ENCODE data around the gene ADAMTS18.

Gene ADAMTS18

DNA sequence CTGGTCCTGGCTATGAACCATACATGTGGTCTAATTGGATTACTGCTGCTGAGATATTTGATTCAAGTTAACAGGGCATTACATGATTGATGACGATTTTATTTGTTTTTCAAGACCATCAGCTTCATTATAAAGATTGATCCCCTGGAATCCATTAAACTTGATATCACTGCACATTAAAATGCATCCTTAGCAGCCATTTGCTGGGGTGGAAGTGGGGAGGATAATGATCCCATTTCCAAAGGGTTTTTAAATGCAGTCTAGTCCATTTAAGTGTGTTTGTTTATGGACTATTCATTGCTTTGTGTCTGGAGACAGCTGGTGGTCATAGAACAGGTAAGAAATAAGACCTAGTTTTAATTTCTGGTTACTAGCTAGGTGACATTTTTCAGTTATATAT, 40.9 kb downstream of the ADAMTS18 start:
- DNase-seq (ENCODE audit: low read depth, low spot score): no peak

DNA sequence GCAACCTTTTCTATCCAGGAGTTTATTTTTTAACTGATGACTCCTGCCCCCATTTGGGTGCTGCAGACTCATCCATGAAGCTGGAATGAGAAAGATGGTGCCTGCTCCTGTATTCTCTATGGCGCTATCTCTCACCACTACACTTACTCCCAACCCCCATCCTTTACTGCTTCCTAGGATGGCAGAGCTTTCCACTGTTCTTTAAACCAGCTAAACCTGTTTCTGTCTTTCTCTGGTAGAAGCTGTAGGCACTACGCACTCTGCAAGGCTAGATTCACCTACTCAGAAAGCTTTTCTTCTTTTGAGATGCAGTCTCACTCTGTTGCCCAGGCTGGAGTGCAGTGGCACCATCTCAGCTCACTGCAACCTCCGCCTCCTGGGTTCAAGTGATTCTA, 47.0 kb downstream of the ADAMTS18 start:
- DNase-seq (ENCODE audit: low read depth, low spot score): no peak

DNA sequence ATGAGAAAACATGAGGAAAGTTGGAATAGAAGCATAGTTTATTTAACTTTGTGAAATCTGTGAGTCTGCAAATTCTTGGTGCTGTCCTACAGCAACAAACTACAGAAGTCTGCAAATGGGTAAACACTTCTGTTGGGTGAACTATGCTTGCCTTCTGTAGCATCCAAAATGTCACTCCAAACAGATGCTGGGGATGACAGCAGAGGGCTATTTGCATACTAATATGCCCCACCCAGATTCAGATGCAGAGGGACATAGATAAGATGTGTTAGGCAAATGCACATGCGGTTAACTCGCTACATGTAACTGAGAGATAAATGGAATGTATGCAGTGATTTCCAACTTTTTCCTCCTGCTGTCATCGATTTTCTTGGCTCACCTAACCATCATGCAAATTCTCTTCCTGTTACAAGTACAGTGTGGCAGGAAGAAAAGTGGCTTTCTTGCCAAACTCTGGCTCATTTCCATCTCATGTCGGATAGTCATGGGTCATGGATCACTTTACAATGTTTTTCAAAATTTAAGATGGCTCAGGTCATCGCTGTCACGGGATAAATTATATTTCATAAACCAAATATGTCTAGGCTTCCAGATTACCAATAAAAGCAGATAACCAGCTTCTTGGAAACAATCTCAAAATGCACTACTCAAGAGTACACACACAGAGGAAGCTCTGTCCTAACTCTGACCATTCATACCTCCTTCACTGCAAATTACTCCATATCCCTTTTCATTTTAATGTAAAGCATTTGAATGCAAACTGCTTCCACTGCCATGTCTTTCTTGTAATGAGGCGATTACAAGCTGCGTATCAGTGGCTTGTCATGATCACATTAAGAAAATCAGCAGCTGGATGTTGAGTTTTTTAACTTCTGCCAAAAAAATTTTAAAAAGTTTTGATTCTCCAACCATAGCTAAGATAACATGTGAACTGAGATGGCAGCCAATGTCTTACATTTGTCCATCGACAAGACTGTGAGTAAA, 47.7 kb downstream of the ADAMTS18 start:
- no peak for DNase-seq (ENCODE audit: low read depth, low spot score)

DNA sequence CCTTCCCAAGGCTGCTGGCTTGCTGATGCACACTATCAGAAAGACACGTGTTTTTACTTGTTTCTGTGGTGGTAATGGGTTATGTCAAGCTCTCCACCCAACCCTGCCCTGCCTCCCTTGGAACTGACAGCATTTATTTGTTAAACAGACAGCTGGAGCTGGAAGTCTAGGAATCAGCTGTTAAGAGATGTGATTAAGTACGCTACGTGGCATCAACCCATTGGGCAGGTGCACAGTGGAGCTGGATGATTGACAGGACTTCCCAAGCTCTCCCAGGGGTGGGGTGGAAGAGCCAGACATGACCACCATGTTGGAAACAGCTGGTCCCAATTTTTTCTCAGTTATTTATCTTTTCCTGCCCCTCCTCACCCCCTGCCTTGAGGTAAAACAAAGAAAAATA, 49.4 kb downstream of the ADAMTS18 start:
- DNase-seq (ENCODE audit: low read depth, low spot score): peak; percentile 16

DNA sequence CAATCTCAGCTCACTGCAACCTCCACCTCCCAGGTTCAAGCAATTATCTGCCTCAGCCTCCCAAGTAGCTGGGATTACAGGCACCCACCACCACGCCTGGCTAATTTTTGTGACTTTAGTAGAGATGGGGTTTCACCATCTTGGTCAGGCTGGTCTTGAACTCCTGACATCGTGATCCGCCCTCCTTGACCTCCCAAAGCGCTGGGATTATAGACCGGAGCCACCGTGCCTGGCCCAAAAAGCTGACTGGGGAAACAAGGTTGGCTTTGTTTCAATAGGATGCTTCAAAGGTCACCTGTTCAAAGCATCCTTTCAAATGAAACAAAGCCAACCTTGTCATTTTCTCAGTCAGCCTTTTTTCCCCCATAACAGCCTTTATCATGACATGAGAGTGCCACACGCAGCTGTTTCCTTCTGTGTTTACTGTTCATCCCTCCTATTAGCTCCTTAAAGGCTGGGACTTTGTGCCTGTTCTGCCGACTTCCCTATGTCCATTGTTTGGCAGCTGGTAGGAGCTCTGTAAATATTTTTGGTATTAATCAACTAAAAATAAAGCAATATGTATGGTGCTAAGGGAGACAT, 51.1 kb downstream of the ADAMTS18 start:
- DNase-seq (ENCODE audit: low read depth, low spot score): no peak

DNA sequence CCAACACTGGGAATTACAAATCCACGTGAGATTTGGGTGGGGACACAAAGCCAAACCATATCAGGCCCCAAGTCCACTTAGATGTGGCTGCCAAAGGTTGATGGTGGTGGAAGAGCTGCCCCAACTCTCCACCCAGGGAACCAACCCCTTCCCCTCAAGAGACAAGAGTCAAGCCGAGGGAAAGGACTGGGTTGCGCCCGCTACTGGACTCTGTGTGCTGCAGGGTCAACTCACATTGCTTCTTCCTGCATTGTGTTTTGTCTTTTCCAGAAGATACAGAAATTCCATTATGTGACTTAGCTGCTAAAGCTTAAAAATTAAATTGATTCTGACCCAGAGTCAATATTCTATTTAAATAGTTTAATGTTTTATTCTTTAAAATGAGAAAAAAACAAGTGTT, 58.5 kb downstream of the ADAMTS18 start:
- no peak for DNase-seq (ENCODE audit: low read depth, low spot score)

DNA sequence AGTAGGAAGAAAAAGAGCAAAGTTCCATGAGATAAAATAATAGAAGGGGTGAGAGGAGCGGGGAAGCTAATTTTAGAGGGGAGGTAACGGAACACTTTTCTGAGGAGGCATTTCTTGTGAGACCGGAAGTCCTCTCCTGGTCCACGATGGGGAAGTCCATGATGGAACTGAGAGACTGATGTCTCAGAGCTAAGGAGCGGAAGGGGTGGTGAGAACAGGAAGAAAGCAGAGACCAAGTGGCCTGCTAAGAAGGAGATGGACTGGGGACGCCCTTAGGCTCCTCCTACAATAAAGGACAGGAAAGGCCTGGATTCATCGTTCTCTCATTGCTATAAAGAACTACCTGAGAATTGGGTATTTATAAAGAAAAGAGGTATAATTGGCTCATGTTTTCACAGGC, 59.4 kb downstream of the ADAMTS18 start:
- DNase-seq (ENCODE audit: low read depth, low spot score): no peak

DNA sequence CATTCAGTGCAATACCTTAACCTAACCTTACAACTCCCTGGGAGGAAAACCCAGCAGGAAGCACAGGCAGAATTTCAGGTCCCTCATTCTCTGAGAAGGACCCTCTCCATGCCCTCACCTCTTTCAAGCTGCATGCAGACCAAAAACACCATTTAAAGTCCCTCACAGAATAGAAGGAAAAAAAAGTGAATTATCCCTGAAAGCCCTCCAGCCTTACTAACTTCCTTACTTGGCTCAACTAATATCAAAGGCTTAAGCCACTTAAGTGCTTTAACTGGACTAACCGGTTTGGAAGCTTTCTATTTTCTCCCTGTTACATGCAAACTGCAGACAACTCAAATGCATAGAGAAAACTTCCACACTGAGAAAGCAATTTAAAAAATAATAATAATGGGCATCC, 60.5 kb downstream of the ADAMTS18 start:
- no peak for DNase-seq (ENCODE audit: low read depth, low spot score)

DNA sequence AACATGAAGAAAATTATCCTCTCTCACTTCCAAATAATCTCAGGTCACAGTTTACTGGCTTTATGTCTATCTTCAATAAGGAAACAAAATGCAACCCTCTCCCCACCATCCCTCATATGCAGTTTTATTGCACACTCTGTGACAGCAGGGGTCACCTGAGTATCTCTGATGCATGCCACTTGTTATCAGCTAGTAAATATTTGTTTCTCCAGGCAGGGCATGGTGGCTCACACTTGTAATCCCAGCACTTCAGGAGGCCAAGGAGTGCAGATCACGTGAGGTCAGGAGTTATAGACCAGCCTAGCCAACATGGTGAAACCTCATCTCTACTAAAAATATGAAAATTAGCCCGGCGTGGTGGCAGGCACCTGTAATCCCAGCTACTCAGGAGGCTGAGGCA, 61.1 kb downstream of the ADAMTS18 start:
- DNase-seq (ENCODE audit: low read depth, low spot score): no peak

DNA sequence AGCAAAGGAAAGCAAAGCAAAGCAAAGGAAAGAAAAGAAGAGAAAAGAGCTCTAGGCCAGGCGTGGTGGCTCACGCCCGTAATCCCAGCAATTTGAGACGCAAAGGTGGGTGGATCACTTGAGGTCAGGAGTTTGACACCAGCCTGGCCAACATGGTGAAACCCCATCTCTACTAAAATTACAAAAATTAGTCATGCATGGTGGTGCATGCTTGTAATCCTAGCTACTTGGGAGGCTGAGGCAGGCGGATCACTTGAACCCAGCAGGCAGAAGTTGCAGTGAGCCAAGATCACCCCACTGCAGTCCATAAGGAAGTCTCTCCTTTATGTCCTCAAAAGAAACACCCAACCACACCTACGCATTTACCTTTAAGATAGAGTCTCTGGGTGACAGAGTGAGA, 70.1 kb downstream of the ADAMTS18 start:
- DNase-seq (ENCODE audit: low read depth, low spot score): no peak

DNA sequence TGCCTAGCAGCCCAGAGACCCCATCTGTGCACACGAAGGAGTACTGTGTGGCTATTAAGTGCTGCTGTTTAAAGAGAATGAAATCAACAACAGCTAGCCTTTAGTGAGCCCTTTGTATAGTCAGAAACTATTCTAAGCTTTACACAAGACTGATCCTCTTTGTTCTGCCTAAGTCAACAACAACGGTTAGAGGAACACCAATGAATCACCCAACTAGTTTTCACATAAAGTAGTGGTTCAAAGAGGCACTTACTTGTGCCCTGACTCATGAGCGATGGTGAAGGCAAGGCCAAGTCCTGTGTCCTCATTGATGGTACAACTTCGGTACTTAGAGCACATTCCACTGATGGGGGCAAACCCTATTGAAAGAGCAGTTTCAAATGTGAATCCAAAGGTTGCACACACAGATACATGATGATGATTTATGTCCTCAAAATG, 75.8 kb downstream of the ADAMTS18 start:
- DNase-seq (ENCODE audit: low read depth, low spot score): no peak

DNA sequence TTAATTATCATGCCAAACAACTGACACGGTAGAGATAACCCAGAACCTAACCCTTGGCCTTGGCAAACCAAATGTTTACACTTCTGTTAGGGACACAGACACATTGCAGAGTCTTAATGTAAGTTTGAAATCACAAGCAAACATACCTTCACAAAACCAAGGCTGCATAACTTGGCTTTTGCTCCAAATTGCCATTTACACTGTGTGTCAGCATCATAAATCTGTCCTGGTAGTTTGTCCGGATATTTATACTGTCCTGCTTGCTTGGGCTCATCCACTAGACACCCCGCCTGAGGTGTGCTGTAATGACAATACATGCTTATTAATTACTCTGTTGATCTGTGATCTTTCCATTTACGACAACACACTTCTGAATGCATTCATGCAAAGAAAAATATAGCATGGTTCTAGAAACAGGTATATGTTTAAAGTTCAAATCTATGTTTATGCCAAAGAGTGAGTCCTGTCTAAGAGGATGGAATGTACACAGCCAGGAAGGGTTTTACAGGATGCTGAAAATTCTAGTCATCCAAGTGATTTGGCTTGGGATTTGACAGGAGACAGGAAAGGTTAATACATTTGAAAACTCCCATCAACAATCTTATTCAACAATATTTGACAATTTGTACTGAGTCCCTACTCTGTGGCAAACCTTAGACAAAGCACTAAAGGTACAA, 81.1 kb downstream of the ADAMTS18 start:
- no peak for DNase-seq (ENCODE audit: low read depth, low spot score)

DNA sequence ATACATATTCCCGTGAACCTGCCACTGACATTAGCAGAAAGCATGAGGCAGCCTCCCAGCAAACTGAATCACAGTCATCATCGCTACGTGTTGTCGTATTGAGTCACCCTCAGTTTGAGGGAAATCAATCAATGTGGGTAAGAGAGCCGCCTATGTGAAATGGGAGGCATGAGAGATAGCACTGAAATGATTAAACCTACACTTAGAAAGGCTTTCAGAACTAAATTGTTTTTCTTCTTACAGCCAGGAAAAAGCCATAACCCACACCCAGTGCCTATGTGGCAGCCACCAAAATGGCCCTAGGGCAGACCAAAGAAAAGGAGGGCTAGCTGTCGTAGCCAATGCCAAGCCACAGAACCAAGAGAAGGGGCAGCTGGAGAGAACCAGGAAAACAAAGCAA, 90.5 kb downstream of the ADAMTS18 start:
- DNase-seq (ENCODE audit: low read depth, low spot score): no peak

DNA sequence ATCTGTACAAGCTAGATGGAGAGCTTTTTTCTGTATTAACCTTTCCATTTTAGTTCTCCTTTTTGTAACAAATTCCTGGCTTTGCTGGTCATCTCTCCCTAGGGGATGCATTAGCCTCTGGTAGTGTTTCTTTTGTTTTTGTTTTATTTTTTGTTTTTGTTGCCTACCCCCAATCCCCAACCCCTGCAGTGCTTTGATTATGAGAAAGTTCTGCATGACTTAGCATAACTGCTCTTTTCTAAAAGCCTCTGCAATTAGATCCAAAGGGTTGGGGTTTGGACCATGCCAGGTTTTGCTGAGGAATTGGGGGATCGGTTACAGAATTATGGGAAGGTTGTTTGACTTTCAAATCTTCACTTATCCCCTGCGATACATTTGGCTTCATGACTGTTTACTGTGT, 98.2 kb downstream of the ADAMTS18 start:
- DNase-seq (ENCODE audit: low read depth, low spot score): peak; percentile 31

DNA sequence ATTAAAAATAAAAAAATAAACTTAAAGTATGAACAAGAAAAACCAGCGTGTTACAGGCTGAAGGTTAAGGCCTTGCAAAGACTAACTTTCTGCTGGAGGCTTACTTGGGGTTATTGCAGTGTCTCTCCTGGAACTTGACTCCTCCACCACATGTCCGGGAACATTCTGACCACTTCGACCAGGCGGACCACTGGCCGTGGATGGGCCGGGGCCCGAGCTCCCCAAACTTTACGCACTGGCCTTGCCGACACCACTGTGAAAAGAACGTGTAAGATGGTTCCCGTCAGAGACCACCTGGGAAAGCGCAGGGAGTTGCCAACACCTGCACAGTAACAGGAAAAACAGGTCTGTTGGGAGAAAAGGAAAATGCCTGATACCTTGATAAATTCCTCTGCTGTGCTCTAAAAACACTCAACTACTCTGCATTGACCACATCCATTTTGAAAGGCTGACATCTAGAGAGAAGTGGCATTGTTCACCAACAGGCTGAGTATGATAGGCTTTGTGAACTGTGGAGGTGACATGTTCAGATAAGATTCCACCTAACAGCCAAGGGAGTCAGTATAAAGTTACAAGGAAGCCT, 99.1 kb downstream of the ADAMTS18 start:
- DNase-seq (ENCODE audit: low read depth, low spot score): no peak

DNA sequence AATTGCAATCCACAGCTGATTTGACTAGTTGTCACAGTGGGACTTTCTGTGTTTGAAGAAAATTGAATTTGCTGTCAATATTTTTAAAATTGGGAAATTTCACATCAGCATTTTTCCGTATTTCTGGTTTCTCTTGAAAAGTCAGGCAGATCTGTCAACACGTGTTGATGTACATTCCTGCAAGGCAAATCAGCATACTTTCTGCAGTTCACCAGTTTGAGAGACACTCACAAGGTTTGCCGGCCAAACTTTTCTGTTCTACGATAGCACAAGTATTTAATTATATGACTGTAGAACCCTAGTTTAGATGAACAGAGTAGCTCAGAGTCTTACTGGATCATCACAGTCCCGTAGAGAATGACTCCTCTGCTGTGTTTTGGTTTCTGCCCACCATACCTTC, 102.0 kb downstream of the ADAMTS18 start:
- no peak for DNase-seq (ENCODE audit: low read depth, low spot score)

DNA sequence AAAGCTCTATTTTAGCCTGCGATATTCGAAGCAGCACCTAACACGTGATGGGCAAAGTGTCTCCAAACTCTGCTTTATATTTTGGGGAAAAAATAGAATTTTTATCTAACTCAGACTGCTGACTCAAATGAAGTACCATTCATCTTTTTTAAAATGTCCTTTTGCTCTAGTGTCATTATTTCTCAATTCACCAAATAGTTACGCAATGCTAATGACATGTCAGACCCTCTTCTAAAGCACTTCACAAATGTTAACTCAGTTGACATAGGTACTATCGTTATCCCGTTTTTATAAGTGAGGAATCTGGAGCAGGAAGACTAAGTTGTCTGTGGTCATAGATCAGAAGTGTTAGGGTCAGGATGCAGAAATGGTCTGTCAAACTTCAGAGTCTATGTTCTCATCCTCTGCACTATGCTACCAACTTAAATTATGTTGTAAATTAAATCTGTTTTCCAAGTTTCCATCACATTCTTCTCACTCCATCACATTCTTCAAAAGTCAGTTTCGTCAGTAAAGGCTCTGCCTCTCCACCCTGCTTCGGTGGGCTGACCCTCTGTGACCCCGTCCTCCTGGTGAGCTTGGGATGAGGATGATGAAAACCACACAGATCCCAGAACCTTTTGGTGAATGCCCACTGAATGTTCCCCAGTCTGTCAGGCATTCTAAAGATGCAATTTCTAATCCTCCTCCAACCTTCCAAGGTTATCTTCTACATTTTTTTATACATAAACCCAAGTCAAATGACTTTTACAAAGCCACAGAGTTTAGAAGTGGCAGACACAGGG, 102.8 kb downstream of the ADAMTS18 start:
- no peak for DNase-seq (ENCODE audit: low read depth, low spot score)

DNA sequence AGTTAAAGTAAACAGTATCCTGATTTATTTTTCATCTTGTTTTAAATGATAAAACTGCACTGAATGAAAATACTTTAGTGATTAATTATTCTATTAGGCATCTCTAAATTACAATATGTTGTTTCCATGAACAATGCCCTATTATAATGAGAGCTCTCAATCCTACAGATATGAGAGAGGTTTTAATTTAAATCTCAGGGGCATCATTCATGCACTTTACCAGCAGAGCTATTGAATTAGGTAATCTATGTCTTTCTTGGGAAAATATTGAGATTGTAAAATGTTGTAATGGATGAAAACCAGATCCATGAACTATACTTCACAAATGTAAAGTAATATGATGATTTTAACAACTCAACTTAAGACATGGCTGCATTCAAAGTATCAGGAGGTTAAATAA, 103.8 kb downstream of the ADAMTS18 start:
- DNase-seq (ENCODE audit: low read depth, low spot score): no peak

DNA sequence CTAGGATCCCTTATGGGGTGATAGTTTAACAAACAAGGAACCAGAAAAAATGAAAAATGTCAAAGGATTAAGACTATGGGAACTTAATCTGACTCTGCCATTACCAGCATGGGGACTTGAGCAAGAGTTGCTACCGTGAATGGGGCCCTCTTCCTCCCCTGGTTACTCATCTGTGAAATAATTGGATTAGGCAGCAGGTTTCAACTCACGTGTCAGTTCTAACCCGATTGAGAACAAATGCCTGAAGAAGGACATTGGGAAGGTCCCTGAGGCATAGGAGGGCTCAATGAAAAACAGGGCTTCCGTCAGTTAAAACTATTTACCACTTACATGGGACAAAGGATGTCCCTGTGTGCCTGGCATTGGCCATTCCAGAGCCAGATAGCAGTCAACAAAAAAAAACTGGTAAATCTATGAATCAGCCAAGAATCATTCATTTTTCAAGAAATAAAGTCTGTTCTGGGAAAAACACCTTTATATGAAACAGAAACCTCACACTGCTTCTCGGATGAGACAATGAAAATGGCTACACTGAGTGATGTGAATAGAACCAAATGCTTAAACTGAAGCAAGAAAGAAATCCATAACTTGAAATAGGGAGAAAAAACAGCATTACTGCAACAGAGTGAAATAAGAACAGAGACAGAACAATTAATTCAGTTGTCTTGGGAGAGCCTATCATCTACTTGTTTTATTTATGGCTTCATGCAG, 104.3 kb downstream of the ADAMTS18 start:
- no peak for DNase-seq (ENCODE audit: low read depth, low spot score)

DNA sequence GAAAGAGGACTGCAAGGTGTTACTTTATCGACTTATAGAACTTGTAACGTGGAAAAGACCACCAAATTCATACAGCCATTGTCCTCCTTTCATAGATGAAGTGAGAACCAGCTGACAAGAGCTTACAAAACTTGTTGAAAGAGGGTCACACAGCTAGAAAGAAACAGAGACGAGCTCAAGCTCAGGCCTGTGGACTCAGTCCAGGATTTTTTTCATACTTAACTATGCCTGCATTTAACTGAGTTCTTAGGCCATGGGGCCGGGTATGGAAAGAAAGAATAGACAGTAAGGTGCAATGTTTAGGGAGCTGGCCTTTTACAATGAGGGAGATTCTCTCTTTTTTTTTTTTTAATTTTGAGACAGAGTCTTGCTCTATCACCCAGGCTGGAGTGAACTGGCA, 106.1 kb downstream of the ADAMTS18 start:
- no peak for DNase-seq (ENCODE audit: low read depth, low spot score)

DNA sequence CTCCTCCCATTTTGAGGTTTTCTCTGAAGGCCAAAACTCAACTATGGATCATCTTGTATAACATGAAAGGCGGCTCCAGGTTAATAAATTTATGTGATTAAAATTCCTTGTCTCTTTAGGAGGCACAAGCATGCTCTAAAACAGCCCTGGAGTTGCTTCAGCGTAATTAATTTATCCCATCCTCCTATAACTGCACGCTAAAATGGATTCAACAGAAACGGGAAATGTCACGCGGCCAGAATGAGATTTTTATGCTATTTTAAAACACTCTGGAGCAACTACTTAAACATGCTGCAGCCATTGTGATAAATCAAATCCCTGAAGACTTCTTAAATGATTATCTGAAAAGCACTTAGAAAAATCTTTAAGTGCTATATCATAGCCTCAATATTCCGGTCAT, 106.6 kb downstream of the ADAMTS18 start:
- no peak for DNase-seq (ENCODE audit: low read depth, low spot score)

Measured in brain pericyte (primary cell).